Stomach (tissue), 9 donors: Measurements from ENCODE around the gene TBC1D7. TPM values are rescaled to one million over a fixed set of nuclear protein-coding genes. Genes with fewer than 3 reads are reported as not detected.

Source experiments
- DNase-seq, 2 donors: peaks; one replicate each; pipeline versions ENCODE4 v3.0.0 to v3.0.0-alpha.2; 2013 to 2019
- H3K27ac ChIP-seq, 5 donors: fragments of 200-600 bp in 4 of 5; sonication (generic) in 4 of 5; one replicate each; pipeline ENCODE4 v1.5.1; 2013 to 2019; ENCODE audit warnings: mild to moderate bottlenecking in 1 of 5, moderate library complexity in 1 of 5
- H3K27me3 ChIP-seq, 3 donors: fragments of 200-600 bp; sonication (generic); one replicate each; pipeline ENCODE4 v1.5.1; 2017 to 2019; ENCODE audit warnings: mixed run types in 1 of 3
- H3K36me3 ChIP-seq, 4 donors: fragments of 200-600 bp; sonication (generic); 1 replicate in 3 of 4; 2 replicates in 1 of 4; pipeline ENCODE4 v1.5.1; 2016 to 2019
- H3K4me1 ChIP-seq, 4 donors: fragments of 200-600 bp; sonication (generic); one replicate each; pipeline ENCODE4 v1.5.1; 2016 to 2019
- H3K4me3 ChIP-seq, 4 donors: fragments of 200-600 bp; sonication (generic) in 3 of 4; one replicate each; pipeline ENCODE4 v1.5.1; 2016 to 2019; ENCODE audit warnings: mild to moderate bottlenecking in 1 of 4
- H3K9me3 ChIP-seq, 4 donors: fragments of 200-600 bp; sonication (generic); one replicate each; pipeline ENCODE4 v1.5.1; 2016 to 2019
- EP300 ChIP-seq: sonication (generic); formaldehyde crosslinking; IDR thresholded peaks from one replicate; pipeline ENCODE4 v1.6.1; 2017; ENCODE audit warnings: antibody characterized with exemption
- POLR2A ChIP-seq, 4 donors: fragments of 450-650 bp; IDR thresholded peaks; one replicate each; pipeline ENCODE4 v1.6.1; 2016; ENCODE audit warnings: antibody characterized with exemption in 4 of 4, control low read depth in 2 of 4, mild to moderate bottlenecking in 1 of 4, moderate library complexity in 1 of 4
- POLR2AphosphoS5 ChIP-seq, 3 donors: sonication (generic); formaldehyde crosslinking; IDR thresholded peaks; one replicate each; pipeline ENCODE4 v1.6.1; 2016; ENCODE audit warnings: antibody characterized with exemption in 3 of 3
- WGBS, 5 donors: extraction: QIAGEN DNeasy Blood & Tissue Kit in 3 of 5; methylation state at CpG; one replicate each; pipeline versions ENCODE4 v1.1.5 to v1.1.7; 2013 to 2018; 5-methylcytosine and 5-hydroxymethylcytosine counted together
- intact Hi-C: fragments of 100-400 bp; cut with DNase I; formaldehyde crosslinking; loops from one replicate; pipeline ENCODE4 v1.15.1; 2023; ENCODE audit warnings: low total_unique reads
- polyA plus RNA-seq, 3 donors: library from polyadenylated mRNA; stranded (reverse); fragments of 200-250 nt; gene quantifications; one replicate each; pipeline ENCODE4 v1.2.3, GENCODE V29; 2013
- total RNA-seq, 5 donors: library from RNA; depleted of rRNA; stranded (reverse); fragments of >200 nt; gene quantifications; one replicate each; pipeline versions ENCODE4 v1.1.0 to v1.2.3, GENCODE V29; 2014 to 2016
- TF ChIP-seq, protein P1 (sequence below), 7 experiments: fragments of 450-650 bp in 4 of 7; fragments of 200-600 bp in 3 of 7; sonication (generic) in 3 of 7; IDR thresholded peaks; one replicate each; pipeline ENCODE4 v1.5.1; 2016 to 2019; ENCODE audit warnings: antibody characterized with exemption in 7 of 7, control low read depth in 2 of 7, mild to moderate bottlenecking in 1 of 7
- donor health status: healthy with polysubstance abuse.
- donor health status: Bipolar disorder and iron deficiency.
- donor health status: healthy.

The TBC1D7 gene
- total and polyA plus RNA-seq, 8 donors, result 2.7 to 20.4 (median 9.6) TPM; not detected in 1

DNA sequence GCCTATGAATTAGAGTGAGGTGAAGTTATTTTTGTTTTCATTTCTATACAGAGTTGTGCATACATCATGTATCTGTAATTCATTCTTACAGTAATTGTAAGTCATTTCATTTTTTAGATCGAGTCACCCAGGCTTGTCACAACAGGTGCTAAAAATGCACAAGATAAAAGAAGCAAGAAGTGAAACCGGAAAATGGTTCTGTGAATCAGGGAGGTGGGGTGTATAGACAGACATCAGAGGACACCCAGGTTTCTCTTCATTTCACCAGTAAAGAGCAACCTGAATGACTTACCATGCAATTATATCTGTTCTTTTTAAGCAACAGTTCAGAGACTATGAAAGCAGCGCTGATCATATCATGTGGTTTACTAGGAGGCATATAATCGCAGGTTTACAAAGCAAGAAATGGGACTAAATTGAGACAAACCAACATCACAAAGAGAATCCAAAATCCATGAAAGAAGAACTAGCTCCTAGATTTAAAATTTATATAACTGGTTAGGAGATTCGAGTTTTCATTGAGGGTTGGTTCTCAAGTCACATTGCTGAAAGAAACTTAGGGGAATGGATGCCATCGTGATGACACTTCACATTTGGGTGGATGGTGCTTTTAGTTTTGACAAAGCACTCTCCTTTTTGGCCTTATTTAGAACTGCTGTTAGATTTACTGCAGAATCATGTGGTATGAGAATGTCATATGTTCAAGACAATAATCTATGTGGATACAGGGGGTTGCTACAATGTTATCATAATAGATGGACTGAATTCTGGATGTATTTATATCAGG lies 27.9 kb upstream of the TBC1D7 start:
- no peak overlapping the region for H3K4me3 ChIP-seq
- peaks cover 0 to 3% (median 0%) of the 10 kb centered on the region in 4 donors for H3K36me3 ChIP-seq
- peak in 1 of 2 donors; percentile 50 for DNase-seq
- intact Hi-C loops, result no loop called here
- no peaks in the 10 kb centered on the region for H3K9me3 ChIP-seq
- 71 to 86% (median 79%) methylated on average over 6 of the region's 6 CpGs for WGBS, 5 donors
- peaks cover 13 to 27% (median 21%) of the 10 kb centered on the region in 4 donors for H3K4me1 ChIP-seq
- H3K27me3 ChIP-seq, result no peaks in the 10 kb centered on the region
- TF ChIP-seq POLR2AphosphoS5 (IDR thresholded peaks at IDR 0.05) (no peak), EP300 (no peak), POLR2A (IDR thresholded peaks at IDR 0.05) (no peak)
- TF ChIP-seq, protein P1, sequence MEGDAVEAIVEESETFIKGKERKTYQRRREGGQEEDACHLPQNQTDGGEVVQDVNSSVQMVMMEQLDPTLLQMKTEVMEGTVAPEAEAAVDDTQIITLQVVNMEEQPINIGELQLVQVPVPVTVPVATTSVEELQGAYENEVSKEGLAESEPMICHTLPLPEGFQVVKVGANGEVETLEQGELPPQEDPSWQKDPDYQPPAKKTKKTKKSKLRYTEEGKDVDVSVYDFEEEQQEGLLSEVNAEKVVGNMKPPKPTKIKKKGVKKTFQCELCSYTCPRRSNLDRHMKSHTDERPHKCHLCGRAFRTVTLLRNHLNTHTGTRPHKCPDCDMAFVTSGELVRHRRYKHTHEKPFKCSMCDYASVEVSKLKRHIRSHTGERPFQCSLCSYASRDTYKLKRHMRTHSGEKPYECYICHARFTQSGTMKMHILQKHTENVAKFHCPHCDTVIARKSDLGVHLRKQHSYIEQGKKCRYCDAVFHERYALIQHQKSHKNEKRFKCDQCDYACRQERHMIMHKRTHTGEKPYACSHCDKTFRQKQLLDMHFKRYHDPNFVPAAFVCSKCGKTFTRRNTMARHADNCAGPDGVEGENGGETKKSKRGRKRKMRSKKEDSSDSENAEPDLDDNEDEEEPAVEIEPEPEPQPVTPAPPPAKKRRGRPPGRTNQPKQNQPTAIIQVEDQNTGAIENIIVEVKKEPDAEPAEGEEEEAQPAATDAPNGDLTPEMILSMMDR (IDR thresholded peaks at IDR 0.05), result no peak
- peak overlapping the region in 4 of 5 donors; percentile 54 to 74 (median 64) for H3K27ac ChIP-seq

DNA sequence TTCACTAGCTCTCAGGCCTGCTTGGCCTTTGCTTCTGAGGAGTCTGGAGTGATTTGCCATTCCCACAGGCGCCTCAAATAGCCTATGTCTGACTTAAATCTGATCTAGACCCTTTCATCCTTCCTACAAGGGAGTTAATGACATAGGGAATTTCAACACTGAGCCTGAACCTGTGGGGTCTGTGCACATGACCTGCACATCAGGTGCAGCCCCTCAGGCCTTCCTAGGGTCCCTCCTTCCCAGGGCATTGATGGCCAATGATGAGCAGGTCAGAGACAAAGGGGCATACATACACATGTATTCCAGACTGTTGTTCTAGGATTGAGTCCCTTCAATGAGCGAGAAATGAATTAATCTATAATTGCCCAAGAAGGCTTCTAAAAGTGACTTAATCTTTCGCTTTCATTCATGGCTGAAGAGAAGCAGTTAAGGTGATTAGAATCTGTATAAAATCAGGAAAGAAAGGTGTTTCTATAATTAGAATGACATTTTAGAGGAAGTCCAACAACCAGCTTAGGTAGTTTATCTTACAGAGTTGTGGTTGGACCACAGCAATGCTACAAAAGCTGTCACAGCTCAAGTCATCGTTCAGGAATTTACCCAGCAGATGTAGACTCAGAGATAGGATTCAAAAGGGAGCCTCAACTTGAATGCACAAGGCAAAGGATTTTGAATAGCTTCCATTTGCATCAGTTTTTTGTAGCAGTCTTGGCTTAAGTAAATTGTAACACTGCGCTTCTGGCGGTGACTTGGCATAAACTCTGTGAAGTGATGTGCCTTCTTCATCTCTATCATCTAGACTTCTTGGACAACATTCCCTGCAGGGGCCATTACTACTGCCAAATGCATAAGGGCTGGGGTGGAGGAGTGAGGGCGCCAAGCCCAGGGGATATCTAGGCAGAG lies 27.0 kb upstream of the TBC1D7 start:
- DNase-seq, result peak in 1 of 2 donors; percentile 67
- intact Hi-C loops, result no loop called here

DNA sequence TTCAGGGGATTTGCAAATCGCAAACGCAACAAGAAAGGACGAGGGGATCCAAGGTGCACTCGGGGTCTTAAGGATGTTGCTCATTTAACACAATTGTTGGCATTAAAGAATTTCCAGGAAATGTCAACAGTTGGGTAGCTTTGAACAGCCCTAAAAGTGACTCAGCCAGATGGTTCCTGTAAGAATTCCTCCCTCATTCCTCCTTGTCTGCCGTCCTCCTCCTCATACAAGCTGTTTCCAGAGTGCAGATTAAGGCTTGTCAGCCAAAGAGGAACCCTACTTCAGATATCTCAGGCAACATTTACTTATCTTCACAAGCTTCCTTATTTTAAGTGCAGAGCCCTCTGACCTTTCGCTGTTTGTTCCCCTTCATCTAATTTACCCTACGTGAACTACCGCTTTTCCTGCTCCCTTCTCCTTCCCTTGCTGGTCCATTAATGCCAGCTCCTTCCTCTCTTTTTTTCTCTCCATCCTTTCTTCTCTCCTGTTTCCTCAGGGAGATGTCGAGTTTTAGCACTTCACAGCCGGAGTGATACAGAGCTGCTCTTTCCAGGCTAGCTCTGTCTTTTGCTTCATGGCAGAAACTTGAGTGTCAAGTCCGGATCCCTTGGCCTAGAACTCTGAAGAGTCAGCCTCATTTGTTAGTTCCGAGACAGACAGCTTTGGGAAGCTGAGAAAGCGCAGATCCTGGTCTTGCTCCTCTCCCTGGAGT lies 26.1 kb upstream of the TBC1D7 start:
- intact Hi-C loops, result no loop called here
- 62 to 74% (median 73%) methylated on average over 13 of the region's 13 CpGs for WGBS, 5 donors

More for the DNA sequence above, 27.0 kb upstream of the TBC1D7 start:
- no peaks in the 10 kb centered on the region for H3K27me3 ChIP-seq
- TF ChIP-seq POLR2AphosphoS5 (IDR thresholded peaks at IDR 0.05) (peak in 1 of 3 donors; percentile 32), POLR2A (IDR thresholded peaks at IDR 0.05) (no peak)
- H3K4me1 ChIP-seq, result peaks cover 13 to 27% (median 21%) of the 10 kb centered on the region in 4 donors
- no peak overlapping the region for H3K4me3 ChIP-seq
- no peaks in the 10 kb centered on the region for H3K9me3 ChIP-seq
- H3K36me3 ChIP-seq, result peaks cover 0 to 3% (median 0%) of the 10 kb centered on the region in 4 donors
- 52 to 65% (median 63%) methylated on average over 6 to 7 of the region's 7 CpGs for WGBS, 5 donors
- H3K27ac ChIP-seq, result peak overlapping the region in 4 of 5 donors; percentile 54 to 74 (median 64)

DNA sequence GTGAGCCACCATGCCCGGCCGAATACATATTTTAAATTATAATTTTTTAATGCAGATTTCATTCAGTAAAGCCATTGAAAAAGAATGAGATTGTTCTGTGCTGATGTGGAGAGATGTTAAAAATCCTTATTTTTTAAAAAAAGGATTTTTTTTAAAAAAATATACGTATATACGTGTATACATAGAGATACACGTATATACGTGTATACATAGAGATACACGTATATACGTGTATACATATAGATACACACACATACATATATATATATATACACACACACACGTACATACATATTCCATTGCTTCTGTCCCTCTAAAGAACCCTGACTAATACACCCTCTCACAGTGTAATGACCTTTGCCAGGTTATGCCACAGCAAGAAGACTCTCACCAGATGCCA lies 23.8 kb upstream of the TBC1D7 start:
- Histone ChIP-seq H3K4me1 (peaks cover 13 to 27% (median 21%) of the 10 kb centered on the region in 4 donors), H3K36me3 (no peaks in the 10 kb centered on the region), H3K9me3 (no peaks in the 10 kb centered on the region), H3K27me3 (no peaks in the 10 kb centered on the region), H3K4me3 (no peak overlapping the region), H3K27ac (no peak overlapping the region)
- intact Hi-C loops, result no loop called here
- no peak for DNase-seq
- no peak for TF ChIP-seq POLR2A (IDR thresholded peaks at IDR 0.05)
- TF ChIP-seq EP300, result no peak
- no peak for TF ChIP-seq POLR2AphosphoS5 (IDR thresholded peaks at IDR 0.05)
- TF ChIP-seq, protein P1 (IDR thresholded peaks at IDR 0.05), result no peak
- WGBS, 5 donors, result 97% methylated on average over 9 of the region's 9 CpGs

More for the DNA sequence above, 26.1 kb upstream of the TBC1D7 start:
- Histone ChIP-seq H3K36me3 (peaks cover 0 to 3% (median 0%) of the 10 kb centered on the region in 4 donors), H3K27ac (peak overlapping the region in 4 of 5 donors; percentile 54 to 74 (median 64)), H3K4me1 (peaks cover 13 to 27% (median 21%) of the 10 kb centered on the region in 4 donors), H3K27me3 (no peaks in the 10 kb centered on the region), H3K4me3 (no peak overlapping the region), H3K9me3 (no peaks in the 10 kb centered on the region)
- peak in 1 of 2 donors; percentile 53 for DNase-seq
- TF ChIP-seq, protein P1 (IDR thresholded peaks at IDR 0.05), result no peak
- TF ChIP-seq EP300 (no peak), POLR2A (IDR thresholded peaks at IDR 0.05) (no peak), POLR2AphosphoS5 (IDR thresholded peaks at IDR 0.05) (no peak)
